HG03442 (cell line): ENCODE measurements around the gene LSM14A.

Source experiments
- ATAC-seq: cut with Tn5 transposase; IDR thresholded peaks from one replicate; pipeline ENCODE4 v1.9.1; 2021; ENCODE audit warnings: mild to moderate bottlenecking, moderate library complexity; ENCODE audit not compliant: unreplicated experiment

The LSM14A gene

GRCh38 chr19:34254046-34254697 lies 81.9 kb downstream of the LSM14A start, which contains the start of gene GARRE1:
Gene GARRE1 (plus strand): TSS chr19:34254554. CDS start chr19:34300474, 45,920 bp downstream.
- peak; percentile 84 for ATAC-seq

- ATAC-seq = peak; percentile 51
Observed at GRCh38 chr19:34254698-34255432, 82.6 kb downstream of the LSM14A start.

GRCh38 chr19:34255546-34255945 lies 83.2 kb downstream of the LSM14A start:
- no peak for ATAC-seq

- no peak for ATAC-seq
Observed at GRCh38 chr19:34256835-34257558, 84.7 kb downstream of the LSM14A start.

- ATAC-seq = no peak
Observed at GRCh38 chr19:34257559-34257924, 85.2 kb downstream of the LSM14A start.

- ATAC-seq = no peak
Observed at GRCh38 chr19:34259367-34260095, 87.2 kb downstream of the LSM14A start.

GRCh38 chr19:34260771-34261173 lies 88.5 kb downstream of the LSM14A start:
- no peak for ATAC-seq

GRCh38 chr19:34261334-34262109 lies 89.2 kb downstream of the LSM14A start:
- ATAC-seq = no peak

- ATAC-seq = no peak
Observed at GRCh38 chr19:34263745-34264237, 91.5 kb downstream of the LSM14A start.

GRCh38 chr19:34265221-34265650 lies 92.9 kb downstream of the LSM14A start:
- ATAC-seq = no peak

- ATAC-seq = no peak
Observed at GRCh38 chr19:34269081-34269480, 96.8 kb downstream of the LSM14A start.

- no peak for ATAC-seq
Observed at GRCh38 chr19:34269489-34269888, 97.2 kb downstream of the LSM14A start.

GRCh38 chr19:34269968-34270621 lies 97.8 kb downstream of the LSM14A start:
- ATAC-seq = no peak

- no peak for ATAC-seq
Observed at GRCh38 chr19:34273121-34273520, 100.8 kb downstream of the LSM14A start.

- ATAC-seq = no peak
Observed at GRCh38 chr19:34274284-34274826, 102.1 kb downstream of the LSM14A start.

- ATAC-seq = no peak
Observed at GRCh38 chr19:34274827-34275625, 102.7 kb downstream of the LSM14A start.

GRCh38 chr19:34275705-34276104 lies 103.4 kb downstream of the LSM14A start:
- no peak for ATAC-seq

GRCh38 chr19:34276614-34277013 lies 104.3 kb downstream of the LSM14A start:
- ATAC-seq = no peak
